Choroid plexus epithelial cell (primary cell): ENCODE results near the gene KDM4C.
"Not testable (repeated sequence)": the region's sequence is repeated elsewhere in the genome, so short reads cannot be mapped to it uniquely, and the experiment has no call there.

Experiments
- DNase-seq: peaks from one replicate; pipeline ENCODE4 v3.0.0-alpha.2; 2010; ENCODE audit warnings: low read depth
- H3K4me3 ChIP-seq: 2 replicates; pipeline ENCODE4 v1.5.1; 2011; ENCODE audit warnings: low read depth, mild to moderate bottlenecking, control low read depth, low read length, moderate library complexity
- CTCF ChIP-seq: conservative IDR thresholded peaks from 2 replicates; pipeline ENCODE4 v1.5.1; 2011; ENCODE audit warnings: low read depth, mild to moderate bottlenecking, control low read depth, inconsistent platforms, low read length, moderate library complexity

KDM4C gene

DNA sequence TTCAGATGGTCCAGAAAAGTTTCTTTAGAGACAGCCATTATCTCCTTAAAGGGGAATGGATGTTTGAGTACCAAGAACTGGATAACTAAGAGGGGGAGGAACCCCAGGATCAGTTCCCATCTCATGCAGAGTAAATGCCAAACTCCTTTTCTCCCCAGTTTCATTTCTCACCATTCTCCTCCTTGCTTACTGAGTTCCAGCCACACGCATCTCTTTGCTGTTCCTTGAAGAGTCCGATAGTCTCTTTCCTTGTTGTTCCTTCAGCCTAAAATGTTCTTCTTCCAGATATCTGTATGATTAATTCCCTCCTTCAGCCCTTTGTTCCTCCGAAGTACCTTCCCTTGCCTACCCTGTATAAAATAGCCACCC is 30.0 kb downstream of the KDM4C start:
- no peak for TF ChIP-seq CTCF
- no peak for DNase-seq
- H3K4me3 ChIP-seq, result no peak overlapping the region

- no peak overlapping the region for H3K4me3 ChIP-seq
- no peak for TF ChIP-seq CTCF
- peak; percentile 56 for DNase-seq
These were observed 30.6 kb downstream of the KDM4C start for GRCh38 chr9:6788162-6789016.

GRCh38 chr9:6789017-6789338 is 31.2 kb downstream of the KDM4C start:
- H3K4me3 ChIP-seq, DNase-seq: not testable (repeated sequence)

DNA sequence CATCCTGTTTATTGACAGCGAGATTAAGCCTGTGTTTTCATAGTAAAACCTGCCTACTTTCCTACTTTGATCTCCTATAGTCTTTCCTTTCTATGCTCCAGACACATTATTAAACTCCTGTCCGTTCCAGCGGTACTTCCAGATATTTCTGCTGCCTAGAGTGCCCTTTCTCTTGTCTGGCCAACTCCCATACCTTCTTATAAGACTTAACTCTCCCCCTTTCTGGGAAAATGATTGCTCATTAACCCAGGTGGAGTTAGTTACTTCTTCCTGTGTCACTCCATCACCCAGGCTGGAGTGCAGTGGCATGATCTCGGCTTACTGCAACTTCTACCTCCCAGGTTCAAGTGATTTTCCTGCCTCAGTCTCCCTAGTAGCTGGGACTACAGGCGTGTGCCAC is 33.1 kb downstream of the KDM4C start:
- no peak overlapping the region for H3K4me3 ChIP-seq
- no peak for DNase-seq
- TF ChIP-seq CTCF, result no peak

- no peak for DNase-seq
- TF ChIP-seq CTCF, result no peak
- no peak overlapping the region for H3K4me3 ChIP-seq
These were observed 35.4 kb downstream of the KDM4C start for GRCh38 chr9:6793203-6793602.

DNA sequence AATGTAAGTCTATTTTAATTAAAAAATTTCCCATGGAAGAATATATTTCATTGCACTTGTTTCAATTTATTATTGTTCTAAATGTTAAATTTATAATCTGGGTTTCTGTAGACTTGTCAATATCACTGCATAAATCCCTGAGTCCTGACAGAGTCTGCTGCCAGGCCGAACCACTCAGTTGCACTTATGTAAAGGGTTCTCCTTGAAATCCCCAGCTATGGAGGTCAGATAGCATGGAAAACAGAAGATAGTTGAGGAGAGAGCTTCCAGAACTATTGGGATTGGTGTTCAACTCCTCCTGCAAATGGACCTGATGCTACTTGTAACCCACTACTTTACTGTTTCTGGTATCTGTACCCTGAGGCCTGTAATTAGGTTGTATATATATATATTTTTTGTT is 37.2 kb downstream of the KDM4C start:
- TF ChIP-seq CTCF, result no peak
- H3K4me3 ChIP-seq, result no peak overlapping the region
- no peak for DNase-seq

DNA sequence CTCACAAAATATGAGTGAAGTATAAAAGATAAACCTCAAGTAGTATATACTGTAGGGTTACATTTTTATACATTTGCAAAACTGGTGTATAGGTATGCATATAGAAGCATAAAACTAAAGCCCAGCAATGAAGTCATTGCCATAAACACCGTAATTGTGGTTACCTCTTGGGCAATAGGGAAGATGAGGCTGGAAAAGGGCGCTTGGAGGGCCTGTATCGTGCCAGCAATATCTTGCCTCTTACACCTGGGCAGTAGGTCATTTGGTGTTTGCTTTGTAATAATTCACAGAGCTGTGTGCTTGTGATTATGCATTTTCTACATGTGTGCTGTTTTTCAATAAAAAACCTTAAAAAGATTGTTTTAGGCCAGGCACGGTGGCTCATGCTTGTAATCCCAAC is 45.2 kb downstream of the KDM4C start:
- no peak for TF ChIP-seq CTCF
- H3K4me3 ChIP-seq, result no peak overlapping the region
- no peak for DNase-seq

DNA sequence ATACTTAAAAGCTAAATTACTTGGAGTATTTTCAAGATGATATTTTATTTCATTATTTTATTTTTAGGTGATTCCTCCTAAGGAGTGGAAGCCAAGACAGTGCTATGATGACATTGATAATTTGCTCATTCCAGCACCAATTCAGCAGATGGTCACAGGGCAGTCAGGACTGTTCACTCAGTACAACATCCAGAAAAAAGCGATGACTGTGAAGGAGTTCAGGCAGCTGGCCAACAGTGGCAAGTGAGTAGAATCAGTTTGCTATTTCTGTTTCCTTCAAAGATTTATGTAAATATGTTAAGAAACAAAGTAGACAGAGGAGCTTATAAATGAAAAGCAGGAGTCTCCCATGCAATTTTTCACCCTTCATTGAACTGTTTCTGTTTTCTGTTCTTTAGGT is 47.8 kb downstream of the KDM4C start:
- TF ChIP-seq CTCF, result no peak
- no peak overlapping the region for H3K4me3 ChIP-seq
- DNase-seq, result peak; percentile 55

- H3K4me3 ChIP-seq, DNase-seq: not testable (repeated sequence)
These were observed 48.5 kb downstream of the KDM4C start for GRCh38 chr9:6806318-6806717.

- not testable (repeated sequence) for H3K4me3 ChIP-seq, DNase-seq
These were observed 49.9 kb downstream of the KDM4C start for GRCh38 chr9:6807669-6808068.
